HepG2 (cell line): ENCODE results near the gene HID1. TPM values are rescaled to one million over a fixed set of nuclear protein-coding genes. Genes with fewer than 3 reads are reported as not detected.

Experiments
- ATAC-seq: fragments of 200-7000 bp; cut with Tn5 transposase; 3 replicates; pipeline ENCODE4 v1.9.1; 2020; ENCODE audit warnings: mild to moderate bottlenecking, moderate library complexity
- BruUV-seq: library from RNA; stranded (reverse); fragments of 400-500 nt; replicated peaks from 2 replicates; lab custom pipeline; 2021; lab: Mats Ljungman, UMichigan
- CTCF ChIA-PET: fragments of 300-600 bp; formaldehyde crosslinking; extraction: SDS; loops from one replicate; lab custom pipeline; 2021; ENCODE audit warnings: low total read pairs, inconsistent platforms, low intra/inter-chr PET ratio; lab: Yijun Ruan, JAX
- POLR2A ChIA-PET: fragments of 350-600 bp; sonication (Branson Sonifier 250); formaldehyde crosslinking; loops from one replicate; lab custom pipeline; 2020; ENCODE audit warnings: antibody characterized with exemption, inconsistent platforms; lab: Yijun Ruan, JAX
- DNase-seq: peaks from one replicate; pipeline ENCODE4 v3.0.0-alpha.2; 2015; ENCODE audit warnings: low spot score
- FAIRE-seq: peaks from 3 replicates; lab custom pipeline; 2011; peaks lifted over from hg19 to GRCh38; lab: Jason Lieb, UNC
- H2AFZ ChIP-seq: one replicate; pipeline ENCODE4 v1.6.1; 2011; ENCODE audit warnings: low read length, inconsistent platforms
- H3K27ac ChIP-seq: fragments of 300-600 bp; 3 replicates; pipeline ENCODE4 v1.8.0; 2011; ENCODE audit warnings: mixed run types, mild to moderate bottlenecking, mixed read lengths, low read length, inconsistent platforms; ENCODE audit not compliant: insufficient read depth; ENCODE audit errors: extremely low read length
- H3K27me3 ChIP-seq, 2 experiments: fragments of 200-600 bp in 1 of 2; 2 replicates in 1 of 2; 3 replicates in 1 of 2; pipeline versions ENCODE4 v1.6.0 to v1.8.0; 2011; ENCODE audit warnings: low read length in 2 of 2, mild to moderate bottlenecking in 2 of 2, moderate library complexity in 2 of 2, inconsistent platforms in 1 of 2; ENCODE audit not compliant: insufficient read depth in 2 of 2, control insufficient read depth in 1 of 2
- H3K36me3 ChIP-seq, 2 experiments: fragments of 200-600 bp in 1 of 2; replicated peaks in 1 of 2; 2 replicates in 1 of 2; 3 replicates in 1 of 2; pipeline versions ENCODE4 v1.5.1 to v1.8.0; 2011; ENCODE audit warnings: low read length in 2 of 2, inconsistent platforms in 1 of 2; ENCODE audit not compliant: insufficient read depth in 2 of 2, control insufficient read depth in 1 of 2
- H3K4me1 ChIP-seq: 2 replicates; pipeline ENCODE4 v1.5.1; 2012; ENCODE audit warnings: low read length, inconsistent platforms; ENCODE audit not compliant: insufficient read depth
- H3K4me2 ChIP-seq: 2 replicates; pipeline ENCODE4 v1.6.0; 2011; ENCODE audit warnings: low read depth, low read length, inconsistent platforms
- H3K4me3 ChIP-seq, 3 experiments: fragments of 200-600 bp in 1 of 3; sonication (generic), shearing (Covaris generic) in 1 of 3; replicated peaks in 1 of 3; 2 replicates each; pipeline ENCODE4 v1.5.1; 2011 to 2016; ENCODE audit warnings: low read length in 3 of 3, inconsistent platforms in 2 of 3, low read depth in 2 of 3, mild to moderate bottlenecking in 2 of 3, control low read depth in 1 of 3, mixed read lengths in 1 of 3; ENCODE audit not compliant: insufficient read depth in 1 of 3
- H3K79me2 ChIP-seq: one replicate; pipeline ENCODE4 v1.6.1; 2011; ENCODE audit warnings: low read length, inconsistent platforms; ENCODE audit not compliant: insufficient read depth
- H3K9ac ChIP-seq: 2 replicates; pipeline ENCODE4 v1.6.0; 2011; ENCODE audit warnings: mild to moderate bottlenecking, low read depth, low read length, inconsistent platforms; ENCODE audit not compliant: insufficient read depth
- H3K9me3 ChIP-seq: 2 replicates; pipeline ENCODE4 v1.5.1; 2012; ENCODE audit warnings: mild to moderate bottlenecking, low read length
- H4K20me1 ChIP-seq: 2 replicates; pipeline ENCODE4 v1.6.0; 2011; ENCODE audit warnings: inconsistent platforms, mild to moderate bottlenecking, low read length, moderate library complexity; ENCODE audit not compliant: insufficient read depth
- ATAD3A ChIP-seq: sonication (generic); formaldehyde crosslinking; IDR thresholded peaks from 2 replicates; pipeline ENCODE4 v1.4.0; 2020; ENCODE audit warnings: missing genetic modification reagents
- FOXP1 ChIP-seq, 2 experiments: fragments of 450-650 bp in 1 of 2; IDR thresholded peaks; 2 replicates each; pipeline ENCODE4 v1.6.1; 2017 to 2018; ENCODE audit warnings: antibody characterized with exemption in 1 of 2
- MAFK ChIP-seq, 2 experiments: IDR thresholded peaks in 1 of 2; conservative IDR thresholded peaks in 1 of 2; 2 replicates each; pipeline ENCODE4 v1.6.1; 2011; ENCODE audit warnings: improper control_type of control experiment in 2 of 2, low read length in 2 of 2
- XRCC5 ChIP-seq: fragments of 200-400 bp; formaldehyde crosslinking; optimal IDR thresholded peaks from 2 replicates; pipeline ENCODE3; 2017; ENCODE audit warnings: mild to moderate bottlenecking, low read length
- ZBTB7A ChIP-seq: sonication (generic); formaldehyde crosslinking; IDR thresholded peaks from 2 replicates; pipeline ENCODE4 v1.8.0; 2022; ENCODE audit warnings: mild to moderate bottlenecking, missing genetic modification reagents
- ZNF276 ChIP-seq: sonication (generic); formaldehyde crosslinking; IDR thresholded peaks from 2 replicates; pipeline ENCODE4 v1.4.0; 2020; ENCODE audit warnings: mild to moderate bottlenecking, low read depth, missing genetic modification reagents
- ZSCAN12 ChIP-seq: sonication (generic); formaldehyde crosslinking; IDR thresholded peaks from 2 replicates; pipeline ENCODE4 v1.9.0; 2021; ENCODE audit warnings: mild to moderate bottlenecking, missing genetic modification reagents
- WGBS: methylation state at CpG from one replicate; pipeline ENCODE4 v1.1.6; 2017; ENCODE audit warnings: low lambda C conversion rate; 5-methylcytosine and 5-hydroxymethylcytosine counted together
- in situ Hi-C: cut with HindIII; loops from 2 replicates; pipeline ENCODE4 v1.10.0; 2017; ENCODE audit warnings: low pct_unique_long_range_greater_than_20kb; ENCODE audit not compliant: extremely low pct_ligation_motif_present
- intact Hi-C: fragments of 100-400 bp; cut with micrococcal nuclease; formaldehyde crosslinking; loops from one replicate; pipeline ENCODE4 v1.10.0; 2022; ENCODE audit not compliant: unreplicated experiment
- polyA plus RNA-seq, 8 experiments: library from polyadenylated mRNA; depleted of rRNA in 3 of 8; stranded (reverse) in 7 of 8; unstranded in 1 of 8; fragments of >200 nt; fragmentation: Illumina TruSeq in 4 of 8; extraction: Trizol in 4 of 8; gene quantifications; 2 replicates each; pipeline versions ENCODE4 v1.2.1 to v1.2.3, GENCODE V29; 2011 to 2016; ENCODE audit warnings: low read depth in 4 of 8, missing spikeins in 1 of 8, mixed read lengths in 1 of 8; ENCODE audit not compliant: insufficient read depth in 1 of 8
- total RNA-seq, 5 experiments: library from RNA; depleted of rRNA; stranded (reverse); fragments of >200 nt; fragmentation: Illumina TruSeq; extraction: Trizol; gene quantifications; 2 replicates each; pipeline ENCODE4 v1.2.3, GENCODE V29; 2016; ENCODE audit warnings: low read depth in 1 of 5

Gene HID1
- total and polyA plus RNA-seq, 2 of the 13 experiments (the other 11 are each of a cell fraction or from before 2014, with no cell fraction given): 2.1 to 10.6 TPM

DNA sequence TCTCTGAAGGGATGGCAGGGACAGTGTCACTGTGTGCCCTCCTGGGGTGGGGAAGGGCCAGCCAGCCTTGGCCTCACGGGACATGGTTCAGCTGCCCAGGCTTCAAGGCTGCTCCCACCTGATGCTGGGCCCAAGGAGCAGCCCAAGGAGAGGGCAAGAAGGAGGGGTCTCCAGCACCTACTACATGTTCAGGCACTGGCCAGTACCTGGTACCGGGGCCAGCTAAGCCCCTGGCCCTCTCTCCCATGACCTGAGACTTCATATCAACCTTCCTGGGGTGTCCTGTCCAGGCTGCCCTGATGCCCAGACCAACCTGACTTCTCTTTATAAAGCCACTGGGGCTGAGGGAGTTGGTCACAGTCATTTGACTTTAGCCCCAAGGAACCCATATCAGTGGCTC lies 50.8 kb downstream of the HID1 start:
- H3K27ac ChIP-seq: no peak overlapping the region
- no peak overlapping the region for H3K4me3 ChIP-seq
- H4K20me1 ChIP-seq: no peaks in the 10 kb centered on the region
- H3K4me1 ChIP-seq: peaks cover 31% of the 10 kb centered on the region
- POLR2A ChIA-PET: interaction anchor here (0.6 to 1.1 kb wide), 2 partner anchors 48 to 103 kb away, joined by 3 read pairs; no protein-coding TSS in a partner anchor
- no peaks in the 10 kb centered on the region for H3K36me3 ChIP-seq
- no peak overlapping the region for H3K4me2 ChIP-seq
- H3K9me3 ChIP-seq: no peaks in the 10 kb centered on the region
- DNase-seq: no peak
- TF ChIP-seq ZNF276 (CRISPR knock-in tag) (no peak), FOXP1 (IDR thresholded peaks at IDR 0.05) (no peak), FOXP1 (CRISPR knock-in tag; IDR thresholded peaks at IDR 0.05) (no peak), ATAD3A (CRISPR knock-in tag) (no peak), ZSCAN12 (no peak), MAFK (conservative IDR thresholded peaks at IDR 0.05 in 1 of 2, IDR thresholded peaks at IDR 0.05 in 1 of 2; ENCODE audit: low read length in 2 of 2) (no peak), ZBTB7A (no peak), XRCC5 (no peak)
- TF ChIP-seq, all 625 proteins: peak for 0
- no peaks in the 10 kb centered on the region for H3K79me2 ChIP-seq
- no peak overlapping the region for H3K9ac ChIP-seq
- no TSS peak for BruUV-seq
- WGBS: no CpG with 5 or more reads among the region's 2 CpGs
- FAIRE-seq (no peak), ATAC-seq (no peak)
- CTCF ChIA-PET: interaction anchor here (3.2 to 3.4 kb wide), 2 partner anchors 36 to 39 kb away, joined by 23 to 32 read pairs; no protein-coding TSS in a partner anchor
- in situ Hi-C loops: loop anchor here (5.0 kb wide), 1 partner anchor 36 kb away; no protein-coding TSS in a partner anchor
- no peak overlapping the region for H2AFZ ChIP-seq
- peaks cover 23 to 73% of the 10 kb centered on the region in 2 experiments for H3K27me3 ChIP-seq
- intact Hi-C loops: no loop called here
